Measurements from ENCODE around the gene KLF2.

The KLF2 gene

DNA sequence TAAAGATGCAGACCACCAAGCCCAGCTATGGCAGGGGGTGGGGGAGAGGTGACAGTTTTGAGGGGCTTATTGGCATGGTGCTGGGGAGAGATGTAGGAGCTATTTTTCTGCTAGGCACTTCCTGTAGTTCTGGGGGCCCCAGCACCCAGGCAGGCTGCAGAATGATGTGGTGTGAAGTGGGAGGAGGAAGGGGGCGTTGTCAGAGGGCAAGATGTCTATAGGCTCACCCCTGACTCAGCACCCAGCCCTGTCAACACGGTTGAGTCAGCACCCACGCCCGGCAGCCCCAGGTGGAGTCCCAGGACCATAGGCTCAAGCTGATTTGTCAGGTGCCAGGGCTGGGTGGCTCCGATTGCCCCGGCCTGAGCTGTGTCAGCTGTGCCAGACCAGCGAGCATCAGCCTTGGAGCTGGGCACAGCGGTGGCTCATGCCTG, 5.8 kb downstream of the KLF2 start:
- TF ChIP-seq, protein P1, sequence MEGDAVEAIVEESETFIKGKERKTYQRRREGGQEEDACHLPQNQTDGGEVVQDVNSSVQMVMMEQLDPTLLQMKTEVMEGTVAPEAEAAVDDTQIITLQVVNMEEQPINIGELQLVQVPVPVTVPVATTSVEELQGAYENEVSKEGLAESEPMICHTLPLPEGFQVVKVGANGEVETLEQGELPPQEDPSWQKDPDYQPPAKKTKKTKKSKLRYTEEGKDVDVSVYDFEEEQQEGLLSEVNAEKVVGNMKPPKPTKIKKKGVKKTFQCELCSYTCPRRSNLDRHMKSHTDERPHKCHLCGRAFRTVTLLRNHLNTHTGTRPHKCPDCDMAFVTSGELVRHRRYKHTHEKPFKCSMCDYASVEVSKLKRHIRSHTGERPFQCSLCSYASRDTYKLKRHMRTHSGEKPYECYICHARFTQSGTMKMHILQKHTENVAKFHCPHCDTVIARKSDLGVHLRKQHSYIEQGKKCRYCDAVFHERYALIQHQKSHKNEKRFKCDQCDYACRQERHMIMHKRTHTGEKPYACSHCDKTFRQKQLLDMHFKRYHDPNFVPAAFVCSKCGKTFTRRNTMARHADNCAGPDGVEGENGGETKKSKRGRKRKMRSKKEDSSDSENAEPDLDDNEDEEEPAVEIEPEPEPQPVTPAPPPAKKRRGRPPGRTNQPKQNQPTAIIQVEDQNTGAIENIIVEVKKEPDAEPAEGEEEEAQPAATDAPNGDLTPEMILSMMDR (IDR thresholded peaks at IDR 0.05; ENCODE audit: control insufficient read depth, extremely low read depth, insufficient read depth) = no peak
- H3K4me3 ChIP-seq (ENCODE audit: low read depth, low read length) = no peak overlapping the region
- DNase-seq (ENCODE audit: low read depth) = no peak

DNA sequence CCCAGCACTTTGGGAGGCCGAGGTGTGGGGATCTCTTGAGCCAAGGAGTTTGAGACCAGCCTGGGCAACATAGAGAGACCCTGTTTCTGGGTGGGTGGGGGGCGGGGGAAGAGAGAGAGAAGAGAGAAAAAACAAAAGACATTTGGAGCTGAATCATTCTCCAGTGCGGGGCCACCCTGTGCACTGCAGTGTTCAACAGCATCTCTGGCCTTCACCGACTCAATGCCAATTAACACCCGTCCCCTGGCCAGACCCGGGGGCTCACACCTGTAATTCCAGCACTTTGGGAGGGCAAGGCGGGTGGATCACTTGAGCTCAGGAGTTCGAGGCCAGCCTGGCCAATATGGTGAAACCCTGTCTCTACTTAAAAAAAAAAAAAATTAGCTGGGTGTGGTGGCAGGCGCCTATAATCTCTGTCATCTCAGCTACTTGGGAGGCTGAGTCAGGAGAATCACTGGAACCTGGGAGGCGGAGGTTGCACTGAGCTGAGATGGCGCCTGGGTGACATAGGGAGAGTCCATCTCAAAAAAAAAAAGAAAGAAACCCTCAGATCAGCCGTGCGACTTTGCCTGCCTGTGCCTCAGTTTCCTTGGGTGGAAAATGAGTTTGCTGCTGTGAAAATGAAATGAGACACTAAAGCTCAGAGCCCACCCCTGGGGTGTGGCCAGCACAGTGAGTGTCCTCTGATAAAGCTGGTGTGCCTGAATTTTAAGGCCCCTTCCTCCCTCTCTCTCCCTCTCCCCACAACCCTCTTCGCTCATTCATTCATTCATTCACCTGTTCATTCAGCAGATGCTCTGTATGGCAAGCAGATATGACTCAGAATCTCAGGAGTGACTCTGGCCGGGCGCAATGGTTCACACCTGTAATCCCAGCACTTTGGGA, 6.4 kb downstream of the KLF2 start:
- DNase-seq (ENCODE audit: low read depth) = no peak
- TF ChIP-seq, protein P1 (IDR thresholded peaks at IDR 0.05; ENCODE audit: control insufficient read depth, extremely low read depth, insufficient read depth) = no peak
- H3K4me3 ChIP-seq (ENCODE audit: low read depth, low read length) = no peak overlapping the region

DNA sequence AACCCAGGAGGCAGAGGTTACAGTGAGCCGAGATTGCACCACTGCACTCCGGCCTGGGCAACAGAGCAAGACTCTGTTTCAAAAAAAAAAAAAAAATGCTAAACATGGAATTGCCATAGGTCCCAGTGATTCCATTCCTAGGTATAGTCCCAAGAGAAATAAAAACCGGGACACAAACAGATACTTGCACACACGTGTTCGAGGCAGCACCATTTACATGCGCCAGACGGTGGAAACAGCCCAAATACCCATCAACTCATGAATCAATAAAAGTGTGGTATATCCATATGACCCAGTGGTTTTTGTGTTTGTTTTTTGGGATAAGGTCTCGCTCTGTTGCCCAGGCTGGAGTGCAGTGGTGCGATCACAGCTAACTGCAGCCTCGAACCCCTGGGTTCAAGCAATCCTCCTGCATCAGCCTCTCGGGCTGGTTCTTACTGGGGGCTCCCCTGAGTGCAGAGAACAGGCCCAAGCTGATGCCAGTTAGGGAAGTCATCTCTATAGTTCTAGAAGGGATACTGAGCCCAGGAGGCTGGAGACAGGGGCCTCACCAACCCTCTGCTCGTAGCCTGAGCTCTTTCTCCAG, 8.5 kb downstream of the KLF2 start:
- no peak overlapping the region for H3K4me3 ChIP-seq (ENCODE audit: low read depth, low read length)
- TF ChIP-seq, protein P1 (IDR thresholded peaks at IDR 0.05; ENCODE audit: control insufficient read depth, extremely low read depth, insufficient read depth) = no peak
- DNase-seq (ENCODE audit: low read depth) = no peak

DNA sequence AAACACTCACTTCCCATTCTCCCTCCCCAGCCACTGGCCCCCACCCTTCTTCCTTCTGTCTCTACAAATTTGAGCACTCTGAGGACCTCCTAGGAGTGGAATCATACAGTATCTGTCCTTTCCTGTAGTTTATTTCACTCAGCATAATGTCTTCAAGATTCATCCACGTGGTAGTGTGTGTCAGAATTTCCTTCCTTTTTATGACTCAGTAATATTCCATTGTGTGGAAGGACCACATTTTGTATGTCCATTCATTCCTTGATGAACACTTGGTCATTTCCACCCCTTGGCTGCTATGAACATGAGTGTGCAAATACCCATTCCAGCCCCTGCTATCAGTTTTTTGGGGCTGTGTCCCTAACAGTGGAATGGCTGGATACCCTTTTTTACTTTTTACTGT, 9.8 kb downstream of the KLF2 start:
- DNase-seq (ENCODE audit: low read depth) = no peak
- no peak overlapping the region for H3K4me3 ChIP-seq (ENCODE audit: low read depth, low read length)
- TF ChIP-seq, protein P1 (IDR thresholded peaks at IDR 0.05; ENCODE audit: control insufficient read depth, extremely low read depth, insufficient read depth) = no peak

DNA sequence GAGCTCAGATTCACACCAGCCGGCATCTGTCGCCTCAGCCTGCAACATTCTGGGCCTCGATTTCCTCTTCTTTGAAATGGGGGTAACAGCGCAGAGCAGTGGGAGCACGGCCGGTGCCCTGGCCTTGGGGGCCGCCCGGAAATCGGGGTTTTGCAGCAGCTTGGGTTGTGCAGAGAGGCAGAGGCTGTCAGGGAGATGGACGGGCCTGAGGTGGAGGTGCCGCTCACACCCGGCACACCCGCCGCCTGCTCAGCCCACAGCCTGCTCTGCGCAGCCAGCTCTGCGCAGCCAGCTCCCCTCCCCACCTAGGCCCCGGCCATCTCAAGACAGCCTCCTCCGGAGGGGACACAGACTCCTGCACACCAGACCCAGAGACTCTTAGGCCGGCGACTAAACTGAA, 10.6 kb downstream of the KLF2 start:
- no peak overlapping the region for H3K4me3 ChIP-seq (ENCODE audit: low read depth, low read length)
- TF ChIP-seq, protein P1 (IDR thresholded peaks at IDR 0.05; ENCODE audit: control insufficient read depth, extremely low read depth, insufficient read depth) = no peak
- no peak for DNase-seq (ENCODE audit: low read depth)

DNA sequence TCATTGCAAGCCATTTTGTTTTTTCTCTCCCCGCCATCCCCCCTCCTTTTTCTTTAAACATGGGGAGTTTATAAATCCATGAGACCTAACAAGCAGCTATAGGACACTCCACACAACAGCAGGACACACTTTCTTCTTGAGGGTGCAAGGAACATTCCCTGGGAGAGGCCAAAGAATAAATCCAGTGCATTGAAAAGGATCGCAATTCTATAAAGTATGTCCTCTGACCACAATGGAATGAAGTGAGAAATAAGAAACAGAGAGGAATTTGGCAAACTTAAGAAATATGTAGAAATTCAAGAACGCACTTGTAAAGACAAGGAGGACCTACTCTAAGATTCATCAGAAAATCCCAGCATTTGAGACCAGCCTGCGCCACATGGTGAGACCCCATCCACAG, 11.9 kb downstream of the KLF2 start:
- TF ChIP-seq, protein P1 (IDR thresholded peaks at IDR 0.05; ENCODE audit: control insufficient read depth, extremely low read depth, insufficient read depth) = no peak
- no peak overlapping the region for H3K4me3 ChIP-seq (ENCODE audit: low read depth, low read length)
- no peak for DNase-seq (ENCODE audit: low read depth)

All from LNCaP clone FGC (cell line).